Glomerular visceral epithelial cell (primary cell): ENCODE measurements around the gene RGS17.
A peak's percentile ranks its signal among the peaks of the same experiment; 100 is the strongest.
"Not testable (repeated sequence)": the region's sequence is repeated elsewhere in the genome, so short reads cannot be mapped to it uniquely, and the experiment has no call there.

ENCODE experiments used
- DNase-seq: peaks from one replicate; pipeline ENCODE4 v3.0.0-alpha.2; 2016; ENCODE audit errors: extremely low spot score

Gene RGS17

GRCh38 chr6:153125032-153125431, 6.0 kb downstream of the RGS17 start:
- DNase-seq, result no peak

GRCh38 chr6:153123801-153124200, 7.3 kb downstream of the RGS17 start:
- DNase-seq, result no peak

DNA sequence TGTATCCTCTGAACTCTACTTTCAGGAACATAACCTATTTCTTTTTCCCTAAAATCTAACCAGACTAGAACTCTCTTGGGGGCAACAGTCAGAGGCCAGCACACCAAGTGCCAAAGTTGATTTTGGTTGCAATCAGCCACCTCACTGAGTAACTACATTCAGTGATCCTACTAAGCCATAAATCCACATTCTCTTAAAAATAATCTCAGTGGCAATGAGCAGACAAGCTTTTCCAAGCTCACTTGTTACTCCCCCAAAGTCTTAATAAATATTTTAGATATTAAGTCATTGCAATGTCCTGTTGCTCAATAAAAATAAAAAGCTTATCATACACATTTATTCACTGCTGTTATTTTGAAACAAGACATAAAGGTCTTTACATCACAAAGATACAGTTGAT, 9.8 kb downstream of the RGS17 start:
- no peak for DNase-seq

DNA sequence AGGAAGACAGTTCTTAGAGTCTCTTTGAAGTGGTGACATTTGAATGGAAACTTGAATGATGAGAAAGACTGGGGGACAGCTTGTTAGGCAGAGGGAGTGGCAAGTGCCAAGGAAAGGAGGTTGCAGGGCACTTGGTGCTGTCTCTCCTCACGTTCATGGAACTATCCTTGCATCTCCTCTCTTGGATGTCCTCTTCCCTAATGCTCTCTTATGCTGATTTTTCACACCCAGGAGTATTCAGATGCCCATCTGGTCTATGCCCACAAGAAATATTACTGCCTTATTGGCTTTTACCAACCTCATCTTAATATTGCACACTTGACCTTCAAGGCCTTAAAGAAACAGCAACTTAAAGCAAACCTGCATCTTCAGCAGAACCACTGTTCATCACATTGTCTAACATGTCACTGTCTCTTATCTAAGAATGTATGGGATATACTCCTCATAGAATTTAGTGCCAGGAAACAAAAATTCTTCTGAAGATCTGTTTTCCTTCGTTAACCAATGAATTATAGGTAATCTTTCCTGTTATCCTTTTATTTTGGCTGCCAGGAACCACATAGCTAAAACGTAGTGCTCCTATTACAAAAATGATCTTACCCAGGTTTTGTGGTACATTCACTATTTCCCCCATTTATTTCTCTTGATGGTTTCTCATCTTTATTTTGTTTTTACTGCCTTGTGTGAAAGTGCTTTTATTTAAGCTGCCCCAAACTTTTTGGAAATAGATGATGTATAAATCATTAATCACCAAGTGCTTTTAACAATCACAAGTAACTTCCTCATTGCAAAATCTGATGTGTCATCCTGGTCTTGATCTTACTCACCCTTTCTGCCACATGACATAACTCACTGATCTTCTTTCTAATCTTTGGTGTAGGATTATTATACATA, 12.8 kb downstream of the RGS17 start:
- DNase-seq, result peak; percentile 65

- DNase-seq, result not testable (repeated sequence)
Observed at GRCh38 chr6:153111082-153111481, 20.0 kb downstream of the RGS17 start.

- not testable (repeated sequence) for DNase-seq
Observed at GRCh38 chr6:153110612-153111011, 20.5 kb downstream of the RGS17 start.

DNA sequence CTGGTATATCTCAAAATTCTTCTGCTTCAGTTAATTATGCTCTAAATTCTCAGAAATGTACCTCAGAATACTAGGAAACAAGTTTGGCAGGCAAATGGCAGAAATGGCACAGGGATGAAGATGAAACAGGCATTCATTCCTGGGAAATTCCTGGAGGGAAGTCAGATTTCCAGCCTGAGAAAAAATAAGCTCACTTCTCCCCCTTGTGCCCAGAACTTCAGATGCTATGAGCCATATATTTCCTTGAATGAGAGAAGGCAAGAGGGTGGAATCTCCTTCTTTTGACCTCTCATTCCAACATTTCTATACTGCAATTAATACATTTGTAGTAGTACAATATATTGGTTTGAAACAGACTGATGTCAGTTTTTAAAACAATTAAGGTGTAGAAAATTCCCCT, 22.8 kb downstream of the RGS17 start:
- peak; percentile 20 for DNase-seq

DNA sequence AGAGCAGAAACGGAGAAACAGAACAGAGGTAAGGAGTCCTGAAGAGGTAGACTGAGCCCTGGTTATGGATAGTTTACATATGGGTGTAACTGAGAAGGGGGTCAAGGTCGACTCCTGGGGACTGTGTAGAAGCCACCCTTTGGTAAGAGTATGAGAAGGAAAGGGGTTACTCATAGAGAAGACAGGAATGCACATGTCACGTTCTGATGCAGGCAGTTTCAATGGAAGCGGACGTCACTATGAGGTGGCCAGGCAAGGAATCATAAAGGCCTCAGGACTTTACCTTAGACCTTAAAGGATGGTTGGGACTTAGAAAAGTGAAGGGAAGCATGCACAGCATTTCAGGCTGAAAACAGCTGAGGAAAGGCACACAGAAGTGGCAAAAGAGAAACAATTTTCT, 25.1 kb downstream of the RGS17 start:
- no peak for DNase-seq

GRCh38 chr6:153104220-153104619, 26.9 kb downstream of the RGS17 start:
- no peak for DNase-seq

DNA sequence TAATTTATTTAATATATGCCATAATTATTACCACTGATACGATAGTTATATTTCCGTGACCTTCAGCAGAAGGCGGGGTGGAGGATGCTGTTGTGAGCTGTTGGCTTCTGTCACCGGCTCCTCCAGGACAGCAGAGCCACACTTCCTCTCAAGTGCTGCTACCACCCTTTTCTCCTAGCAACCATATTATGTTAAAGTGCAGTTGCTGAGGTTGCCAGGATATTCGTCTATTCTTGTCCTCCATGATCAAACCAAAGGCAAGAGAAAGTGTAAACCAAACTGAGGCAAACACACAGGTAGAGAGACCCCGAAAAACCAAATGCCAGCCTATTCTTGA, 27.8 kb downstream of the RGS17 start:
- DNase-seq, result no peak

- no peak for DNase-seq
Observed at GRCh38 chr6:153102605-153103318, 28.3 kb downstream of the RGS17 start.

GRCh38 chr6:153101461-153101860, 29.6 kb downstream of the RGS17 start:
- DNase-seq, result no peak

DNA sequence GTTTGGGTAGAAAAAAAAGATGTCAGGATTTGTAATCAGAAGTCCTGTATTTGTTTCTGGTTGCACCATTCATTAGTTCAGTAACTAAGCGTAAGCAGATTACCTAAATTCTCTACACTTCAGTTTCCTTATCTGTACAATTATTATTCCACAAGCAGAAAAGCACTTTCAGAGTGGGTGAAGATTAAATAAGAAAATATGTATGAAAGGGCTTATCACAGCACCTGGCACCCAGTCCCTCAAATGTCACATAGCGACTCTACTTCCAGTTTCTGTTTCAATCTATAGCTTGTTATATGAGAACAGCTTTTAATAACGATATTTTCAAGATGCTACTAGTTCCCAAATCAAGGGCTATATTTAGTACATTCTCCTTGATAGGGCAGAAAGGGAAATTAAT, 31.4 kb downstream of the RGS17 start:
- DNase-seq, result no peak

DNA sequence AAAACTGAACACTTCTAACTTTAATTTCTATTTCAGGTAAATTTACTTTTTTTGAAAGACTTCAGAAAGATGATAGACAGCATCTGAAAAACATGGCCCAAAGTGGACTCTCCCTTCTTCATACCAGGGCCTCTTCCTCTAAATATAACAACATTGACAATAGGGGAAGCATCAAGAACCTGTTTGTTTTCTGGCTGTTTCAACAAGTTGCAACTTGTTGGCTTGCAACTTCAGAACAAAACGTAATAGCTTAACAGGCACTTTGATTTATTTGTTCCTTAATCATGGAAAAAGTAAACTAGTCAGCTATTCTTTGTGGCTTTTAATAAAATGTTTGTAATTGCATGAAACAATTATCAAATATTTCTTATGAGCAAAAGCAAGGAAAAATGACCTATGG, 34.3 kb downstream of the RGS17 start:
- DNase-seq, result no peak

DNA sequence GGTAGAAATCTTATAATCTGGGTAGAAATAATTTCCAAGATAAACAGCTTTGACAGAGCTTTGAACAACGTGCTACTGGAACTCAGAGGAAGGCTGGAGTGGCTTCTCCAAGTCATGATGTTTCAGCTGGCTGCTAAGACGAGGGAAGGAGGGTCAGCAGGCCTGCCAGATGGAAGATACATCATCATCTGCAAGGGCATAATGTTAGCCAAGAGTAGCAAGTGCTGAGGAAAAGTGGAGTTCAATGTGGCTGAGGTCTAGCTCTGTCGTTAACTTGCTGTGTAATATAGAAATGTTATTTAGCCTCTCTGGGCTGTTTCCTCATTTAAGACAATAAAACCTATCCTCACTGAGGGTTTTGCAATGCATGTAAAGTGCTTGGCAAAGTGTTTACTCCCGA, 35.1 kb downstream of the RGS17 start:
- DNase-seq, result no peak

- DNase-seq, result peak; percentile 52
Observed at GRCh38 chr6:153092082-153093013, 38.7 kb downstream of the RGS17 start.

DNA sequence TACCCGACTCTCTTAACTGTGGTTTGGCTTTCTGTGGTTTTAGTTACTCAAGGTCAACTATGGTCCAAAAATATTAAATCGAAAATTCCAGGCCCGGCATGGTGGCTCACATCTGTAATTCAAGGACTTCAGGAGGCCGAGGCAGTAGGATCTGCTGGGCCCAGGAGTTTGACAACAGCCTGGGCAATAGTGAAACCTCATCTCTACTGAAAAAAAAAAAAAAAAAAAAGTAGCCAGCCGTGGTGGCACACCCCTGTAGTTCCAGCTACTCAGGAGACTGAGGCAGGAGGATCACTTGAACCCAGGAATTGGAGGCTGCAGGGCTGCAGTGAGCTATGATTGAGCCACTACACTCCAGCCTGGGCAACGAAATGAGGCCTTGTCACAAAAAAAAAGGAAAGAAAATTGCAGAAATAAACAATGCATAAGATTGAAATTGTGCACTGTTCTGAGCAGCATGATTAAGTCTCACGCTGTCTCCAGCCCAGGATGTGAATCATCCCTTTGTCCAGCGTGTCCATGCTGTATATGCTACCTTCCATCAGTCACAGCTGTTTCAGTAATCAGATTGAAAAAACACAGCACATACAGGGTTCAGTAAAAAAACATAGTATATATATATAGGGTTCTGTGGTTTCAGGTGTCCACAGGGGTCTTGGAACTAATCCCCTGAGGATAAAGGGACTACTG, 40.7 kb downstream of the RGS17 start:
- peak; percentile 65 for DNase-seq

GRCh38 chr6:153088796-153089195, 42.3 kb downstream of the RGS17 start:
- no peak for DNase-seq

- no peak for DNase-seq
Observed at GRCh38 chr6:153087436-153087835, 43.6 kb downstream of the RGS17 start.

GRCh38 chr6:153086225-153086990, 44.7 kb downstream of the RGS17 start:
- no peak for DNase-seq

- no peak for DNase-seq
Observed at GRCh38 chr6:153085239-153085638, 45.8 kb downstream of the RGS17 start.
